ENCODE results near the gene FLNB. TPM values are rescaled to one million over a fixed set of nuclear protein-coding genes. Genes with fewer than 3 reads are reported as not detected.

The FLNB gene
- total and polyA plus RNA-seq, 2 of the 8 experiments (the other 6 are each of a cell fraction or from before 2014, with no cell fraction given): 72.3 to 118 TPM

DNA sequence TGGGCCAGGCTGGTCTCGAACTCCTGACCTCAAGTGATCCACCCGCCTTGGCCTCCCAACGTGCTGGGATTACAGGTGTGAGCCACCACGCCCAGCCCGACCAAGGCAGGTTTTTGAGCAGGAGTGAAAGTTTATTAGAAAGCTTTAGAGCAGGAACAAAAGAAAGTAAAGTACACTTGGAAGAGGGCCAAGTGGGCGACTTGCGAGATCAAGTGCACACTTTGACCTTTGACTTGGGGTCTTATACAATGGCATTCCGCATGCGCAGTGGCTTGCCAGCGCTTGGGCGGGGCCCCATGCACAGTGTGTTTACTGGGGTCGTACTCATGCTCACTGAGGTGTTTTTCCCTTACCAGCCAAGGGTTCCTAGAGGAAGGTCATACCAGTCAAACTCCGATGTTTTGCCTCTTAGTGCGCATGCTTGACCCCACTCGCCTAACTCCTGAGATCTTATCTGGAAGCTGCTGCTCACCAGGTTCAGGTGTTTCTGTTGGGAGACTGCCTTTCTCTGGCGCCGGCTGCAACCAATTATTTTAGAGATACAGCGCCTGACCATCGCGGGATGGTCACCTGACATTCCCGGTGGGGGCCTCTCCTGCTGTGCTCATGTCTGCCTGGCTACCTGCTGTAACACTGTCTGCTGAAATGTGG is 46.9 kb upstream of the FLNB start:
- Histone ChIP-seq H2AK5ac (ENCODE audit: low read depth, low read length) (no peak overlapping the region), H3K23ac (ENCODE audit: insufficient read length) (no peak overlapping the region), H3K36me3 (ENCODE audit: control insufficient read depth in 2 of 4, insufficient read depth in 4 of 4, low read length in 3 of 4) (no peaks in the 10 kb centered on the region), H3K18ac (ENCODE audit: extremely low read depth, low read length) (no peak overlapping the region), H3K4me3 (ENCODE audit: extremely low read depth in 1 of 4, insufficient read depth in 2 of 4, low read depth in 3 of 4, low read length in 4 of 4) (no peak overlapping the region), H3K27ac (ENCODE audit: low read depth, low read length) (no peak overlapping the region), H3K4me1 (replicated peaks in 1 of 4; ENCODE audit: control insufficient read depth in 3 of 4, insufficient read depth in 4 of 4, low read length in 3 of 4) (peaks cover 0 to 3% (median 0%) of the 10 kb centered on the region in 4 experiments; a peak in 2 of 7 replicates), H4K8ac (ENCODE audit: extremely low read depth, insufficient read depth, low read length) (no peak overlapping the region), H3K79me2 (ENCODE audit: control insufficient read depth in 1 of 2, insufficient read depth in 2 of 2, low read length in 2 of 2) (no peaks in the 10 kb centered on the region), H3K9ac (replicated peaks in 1 of 4; ENCODE audit: extremely low read depth in 1 of 4, low read depth in 3 of 4, low read length in 3 of 4) (no peak overlapping the region), H2AFZ (ENCODE audit: low read length) (no peak overlapping the region), H3K4ac (replicated peaks; ENCODE audit: insufficient read length, low read depth, low read length) (no peak overlapping the region), H3K9me3 (ENCODE audit: insufficient read depth in 2 of 2, low read depth in 1 of 2, low read length in 1 of 2) (no peaks in the 10 kb centered on the region), H3K56ac (replicated peaks; ENCODE audit: insufficient read length, low read depth, low read length) (no peak overlapping the region), H4K91ac (replicated peaks; ENCODE audit: insufficient read length, low read length) (no peak overlapping the region), H3K23me2 (ENCODE audit: low read depth, low read length) (no peaks in the 10 kb centered on the region), H2BK20ac (ENCODE audit: low read length) (no peak overlapping the region; the same call in 1 of the 2 replicates), H2BK5ac (ENCODE audit: low read depth, low read length) (no peak overlapping the region), H4K20me1 (replicated peaks in 1 of 2; ENCODE audit: control insufficient read depth in 1 of 2, insufficient read depth in 2 of 2, low read length in 2 of 2) (no peaks in the 10 kb centered on the region), H4K5ac (ENCODE audit: insufficient read length, low read depth, low read length) (no peak overlapping the region), H2BK12ac (ENCODE audit: low read depth, low read length) (no peak overlapping the region), H3K14ac (ENCODE audit: insufficient read length) (no peak overlapping the region), H2BK15ac (ENCODE audit: low read length) (no peak overlapping the region), H3K27me3 (replicated peaks in 1 of 4; ENCODE audit: control insufficient read depth in 3 of 4, extremely low read depth in 1 of 4, insufficient read depth in 3 of 4, low read length in 3 of 4) (no peaks in the 10 kb centered on the region), H3K79me1 (ENCODE audit: low read depth, low read length) (no peaks in the 10 kb centered on the region), H2BK120ac (replicated peaks; ENCODE audit: low read depth, low read length) (no peak overlapping the region), H3K4me2 (ENCODE audit: insufficient read depth in 1 of 2, low read depth in 2 of 2, low read length in 2 of 2) (no peak overlapping the region)
- FAIRE-seq (no peak), DNase-seq (ENCODE audit: low read depth in 1 of 2, low spot score in 2 of 2) (no peak)
- TF ChIP-seq TCF12 (IDR thresholded peaks at IDR 0.05; ENCODE audit: low read depth, low read length): no peak
- no peak for TF ChIP-seq TBP (IDR thresholded peaks at IDR 0.05; ENCODE audit: low read depth, low read length)
- TF ChIP-seq, protein P1, sequence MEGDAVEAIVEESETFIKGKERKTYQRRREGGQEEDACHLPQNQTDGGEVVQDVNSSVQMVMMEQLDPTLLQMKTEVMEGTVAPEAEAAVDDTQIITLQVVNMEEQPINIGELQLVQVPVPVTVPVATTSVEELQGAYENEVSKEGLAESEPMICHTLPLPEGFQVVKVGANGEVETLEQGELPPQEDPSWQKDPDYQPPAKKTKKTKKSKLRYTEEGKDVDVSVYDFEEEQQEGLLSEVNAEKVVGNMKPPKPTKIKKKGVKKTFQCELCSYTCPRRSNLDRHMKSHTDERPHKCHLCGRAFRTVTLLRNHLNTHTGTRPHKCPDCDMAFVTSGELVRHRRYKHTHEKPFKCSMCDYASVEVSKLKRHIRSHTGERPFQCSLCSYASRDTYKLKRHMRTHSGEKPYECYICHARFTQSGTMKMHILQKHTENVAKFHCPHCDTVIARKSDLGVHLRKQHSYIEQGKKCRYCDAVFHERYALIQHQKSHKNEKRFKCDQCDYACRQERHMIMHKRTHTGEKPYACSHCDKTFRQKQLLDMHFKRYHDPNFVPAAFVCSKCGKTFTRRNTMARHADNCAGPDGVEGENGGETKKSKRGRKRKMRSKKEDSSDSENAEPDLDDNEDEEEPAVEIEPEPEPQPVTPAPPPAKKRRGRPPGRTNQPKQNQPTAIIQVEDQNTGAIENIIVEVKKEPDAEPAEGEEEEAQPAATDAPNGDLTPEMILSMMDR (IDR thresholded peaks at IDR 0.05; ENCODE audit: control extremely low read depth in 1 of 3, insufficient read depth in 1 of 3, low read depth in 1 of 3, low read length in 3 of 3): no peak
- no peak for TF ChIP-seq SIX5 (IDR thresholded peaks at IDR 0.05; ENCODE audit: low read depth, low read length)
- TF ChIP-seq SUZ12 (IDR thresholded peaks at IDR 0.05; ENCODE audit: low read length): no peak
- TF ChIP-seq FOSL1 (IDR thresholded peaks at IDR 0.05; ENCODE audit: insufficient read depth, low read depth, low read length): no peak
- TF ChIP-seq NRF1 (IDR thresholded peaks at IDR 0.05; ENCODE audit: low read depth, low read length): no peak
- no peak for TF ChIP-seq TAF1 (IDR thresholded peaks at IDR 0.05; ENCODE audit: low read depth, low read length)
- no peak for TF ChIP-seq CHD2 (IDR thresholded peaks at IDR 0.05; ENCODE audit: low read length)
- ChIA-PET CTCF (ENCODE audit: partially characterized antibody) (interaction anchor here (0.6 to 2.0 kb wide), 14 partner anchors 10 to 220 kb away, joined by 3 to 8 read pairs (median 5); no protein-coding TSS in a partner anchor), POLR2A (ENCODE audit: partially characterized antibody) (interaction anchor here (1.4 to 1.5 kb wide), 2 partner anchors 9 to 10 kb away, joined by 4 read pairs; no protein-coding TSS in a partner anchor)
- WGBS, 2 experiments (ENCODE audit: extremely low coverage in 1 of 2, insufficient coverage in 1 of 2, insufficient read length in 1 of 2, insufficient replicate concordance in 2 of 2, low coverage in 1 of 2, low lambda C conversion rate in 2 of 2, missing lambda C conversion rate in 1 of 2): 88% methylated on average over 21 of the region's 21 CpGs; no CpG with 5 or more reads in 1 of the 2 experiments
